CD4-positive, CD25-positive, alpha-beta regulatory T cell (primary cell): Measurements from ENCODE around the gene OVAAL. TPM values are rescaled to one million over a fixed set of nuclear protein-coding genes. Genes with fewer than 3 reads are reported as not detected.
"Not testable (repeated sequence)": the region's sequence is repeated elsewhere in the genome, so short reads cannot be mapped to it uniquely, and the experiment has no call there.

ENCODE experiments used
- ATAC-seq, 2 donors: fragments of 150-1000 bp; cut with Tn5 transposase; one replicate each; pipeline ENCODE4 v1.10.0; 2021; ENCODE audit warnings: low read depth in 2 of 2, moderate number of reproducible peaks in 2 of 2, moderate library complexity in 1 of 2
- DNase-seq, 3 donors: peaks; one replicate each; pipeline versions ENCODE4 v3.0.0 to v3.0.0-alpha.2; 2012 to 2022; ENCODE audit warnings: mixed read lengths in 1 of 3
- H3K27ac ChIP-seq: one replicate; pipeline ENCODE4 v1.7.0; 2013; ENCODE audit warnings: mild to moderate bottlenecking, low read length; ENCODE audit not compliant: insufficient read depth, poor library complexity, severe bottlenecking
- H3K27me3 ChIP-seq: one replicate; pipeline ENCODE4 v1.7.0; 2013; ENCODE audit warnings: low read length; ENCODE audit not compliant: control insufficient read depth, insufficient read depth
- H3K36me3 ChIP-seq: one replicate; pipeline ENCODE4 v1.7.0; 2013; ENCODE audit warnings: mild to moderate bottlenecking, low read length, moderate library complexity; ENCODE audit not compliant: control insufficient read depth, insufficient read depth
- H3K4me1 ChIP-seq: 2 replicates; pipeline ENCODE4 v1.7.0; 2013; ENCODE audit warnings: mild to moderate bottlenecking, low read length; ENCODE audit not compliant: insufficient read depth, control insufficient read depth, poor library complexity, severe bottlenecking
- H3K4me3 ChIP-seq: one replicate; pipeline ENCODE4 v1.7.0; 2013; ENCODE audit warnings: low read depth, mild to moderate bottlenecking, low read length, moderate library complexity
- H3K9me3 ChIP-seq, 2 experiments: 1 replicate in 1 of 2; 2 replicates in 1 of 2; pipeline ENCODE4 v1.7.0; 2013; ENCODE audit warnings: low read length in 2 of 2, mild to moderate bottlenecking in 1 of 2, moderate library complexity in 1 of 2; ENCODE audit not compliant: control insufficient read depth in 2 of 2
- H3K27ac Mint-ChIP-seq, 3 donors: one replicate each; pipeline ENCODE4 v1.8.0; 2020 to 2022; ENCODE audit warnings: mild to moderate bottlenecking in 3 of 3, mixed read lengths in 3 of 3, moderate library complexity in 2 of 3
- H3K27me3 Mint-ChIP-seq: one replicate; pipeline ENCODE4 v1.8.0; 2022; ENCODE audit warnings: mild to moderate bottlenecking, mixed read lengths
- H3K36me3 Mint-ChIP-seq: one replicate; pipeline ENCODE4 v1.8.0; 2020; ENCODE audit warnings: mixed read lengths
- H3K4me1 Mint-ChIP-seq, 4 donors: one replicate each; pipeline ENCODE4 v1.8.0; 2020 to 2022; ENCODE audit warnings: mixed read lengths in 4 of 4, mild to moderate bottlenecking in 1 of 4
- H3K4me3 Mint-ChIP-seq, 4 donors: one replicate each; pipeline ENCODE4 v1.8.0; 2020 to 2022; ENCODE audit warnings: mild to moderate bottlenecking in 4 of 4, mixed read lengths in 4 of 4, moderate library complexity in 3 of 4
- H3K9me3 Mint-ChIP-seq, 7 donors: one replicate each; pipeline ENCODE4 v1.8.0; 2020 to 2022; ENCODE audit warnings: mixed read lengths in 7 of 7, mild to moderate bottlenecking in 3 of 7, moderate library complexity in 2 of 7
- polyA plus RNA-seq, 4 donors: library from polyadenylated mRNA; unstranded; fragments of 300-500 nt; fragmentation: Illumina TruSeq; gene quantifications; one replicate each; pipeline ENCODE4 v1.2.3, GENCODE V29; 2021
- total RNA-seq: library from RNA; stranded (reverse); gene quantifications from one replicate; pipeline ENCODE4 v1.2.3, GENCODE V29; 2022

OVAAL gene
- total and polyA plus RNA-seq, 5 donors from 2014 or later: not detected

DNA sequence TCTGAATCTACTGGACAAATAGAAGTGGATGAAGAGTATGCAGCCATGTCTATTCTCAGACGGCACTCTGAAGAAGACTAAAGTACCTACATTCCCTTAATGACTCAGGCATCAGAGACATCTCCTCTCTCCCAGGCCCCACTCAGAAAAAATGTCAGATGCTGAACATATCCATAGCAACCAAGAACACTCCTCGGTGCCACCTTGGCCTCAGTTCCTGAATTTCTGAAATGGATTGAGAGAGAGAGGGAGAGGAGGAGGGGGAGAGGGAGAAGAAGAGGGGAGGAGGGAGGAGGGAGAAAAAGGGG lies 16.0 kb upstream of the OVAAL start:
- H3K9me3 ChIP-seq: no peaks in the 10 kb centered on the region
- H3K27me3 ChIP-seq: peaks cover 5% of the 10 kb centered on the region
- no peaks in the 10 kb centered on the region for H3K36me3 ChIP-seq
- Mint-ChIP-seq H3K4me1 (no peaks in the 10 kb centered on the region), H3K36me3 (no peaks in the 10 kb centered on the region), H3K27me3 (peaks cover 27% of the 10 kb centered on the region), H3K9me3 (no peaks in the 10 kb centered on the region), H3K4me3 (no peak overlapping the region), H3K27ac (no peak overlapping the region)
- DNase-seq: no peak
- H3K27ac ChIP-seq: no peak overlapping the region
- H3K4me3 ChIP-seq: no peak overlapping the region
- ATAC-seq: no peak
- H3K4me1 ChIP-seq: no peaks in the 10 kb centered on the region

DNA sequence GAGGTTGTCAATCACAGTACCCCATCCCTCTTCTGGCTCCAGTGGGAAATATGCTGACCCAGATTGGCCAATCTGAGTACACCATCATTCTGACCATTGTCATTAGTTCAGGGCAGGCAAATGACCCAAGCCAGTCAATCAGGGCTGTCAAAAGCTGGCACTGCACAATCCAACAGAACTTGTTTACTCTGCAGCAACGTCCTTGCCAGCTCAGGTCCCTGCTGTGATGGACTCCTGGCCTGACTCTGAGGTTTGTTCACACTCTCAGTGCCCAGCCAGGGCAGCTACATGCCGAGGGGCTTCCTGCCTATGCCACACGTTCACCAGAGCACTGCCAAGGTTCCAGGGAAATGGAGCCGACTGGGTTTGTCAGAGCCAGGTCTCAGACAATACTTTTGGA lies 14.7 kb upstream of the OVAAL start:
- no peak overlapping the region for H3K27ac Mint-ChIP-seq
- H3K9me3 Mint-ChIP-seq: no peaks in the 10 kb centered on the region
- H3K4me3 Mint-ChIP-seq: no peak overlapping the region
- DNase-seq (no peak), ATAC-seq (no peak)
- H3K27me3 ChIP-seq: no peaks in the 10 kb centered on the region
- no peaks in the 10 kb centered on the region for H3K4me1 ChIP-seq
- H3K9me3 ChIP-seq: no peaks in the 10 kb centered on the region
- no peak overlapping the region for H3K27ac ChIP-seq
- no peaks in the 10 kb centered on the region for H3K36me3 Mint-ChIP-seq
- peaks cover 31% of the 10 kb centered on the region for H3K27me3 Mint-ChIP-seq
- no peaks in the 10 kb centered on the region for H3K36me3 ChIP-seq
- no peaks in the 10 kb centered on the region for H3K4me1 Mint-ChIP-seq
- no peak overlapping the region for H3K4me3 ChIP-seq

DNA sequence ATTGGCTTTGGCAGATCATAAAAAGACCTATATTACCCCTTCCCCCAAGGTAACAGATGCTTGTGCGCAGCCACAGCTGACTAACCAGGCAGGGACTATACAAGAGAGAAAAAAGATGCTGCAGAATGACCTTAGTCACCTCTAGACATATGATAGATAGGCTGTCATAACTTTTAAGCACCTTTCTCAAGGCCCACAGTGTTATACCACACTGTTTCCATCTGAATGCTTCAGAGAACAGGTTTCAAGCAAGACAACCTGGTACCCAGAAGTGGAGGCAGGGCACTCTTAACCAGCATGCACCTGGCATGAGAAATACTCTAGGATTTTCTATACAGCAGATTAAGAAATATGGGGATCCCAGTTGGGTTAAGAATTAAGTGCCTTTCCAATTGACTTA lies 12.8 kb upstream of the OVAAL start:
- H3K4me3 ChIP-seq: no peak overlapping the region
- no peaks in the 10 kb centered on the region for H3K36me3 ChIP-seq
- no peak overlapping the region for H3K4me3 Mint-ChIP-seq
- H3K27ac ChIP-seq: no peak overlapping the region
- no peaks in the 10 kb centered on the region for H3K36me3 Mint-ChIP-seq
- H3K27me3 Mint-ChIP-seq: peaks cover 20% of the 10 kb centered on the region
- H3K9me3 Mint-ChIP-seq: no peaks in the 10 kb centered on the region
- no peaks in the 10 kb centered on the region for H3K9me3 ChIP-seq
- H3K4me1 ChIP-seq: no peaks in the 10 kb centered on the region
- DNase-seq (no peak), ATAC-seq (no peak)
- no peaks in the 10 kb centered on the region for H3K27me3 ChIP-seq
- no peak overlapping the region for H3K27ac Mint-ChIP-seq
- H3K4me1 Mint-ChIP-seq: no peaks in the 10 kb centered on the region

DNA sequence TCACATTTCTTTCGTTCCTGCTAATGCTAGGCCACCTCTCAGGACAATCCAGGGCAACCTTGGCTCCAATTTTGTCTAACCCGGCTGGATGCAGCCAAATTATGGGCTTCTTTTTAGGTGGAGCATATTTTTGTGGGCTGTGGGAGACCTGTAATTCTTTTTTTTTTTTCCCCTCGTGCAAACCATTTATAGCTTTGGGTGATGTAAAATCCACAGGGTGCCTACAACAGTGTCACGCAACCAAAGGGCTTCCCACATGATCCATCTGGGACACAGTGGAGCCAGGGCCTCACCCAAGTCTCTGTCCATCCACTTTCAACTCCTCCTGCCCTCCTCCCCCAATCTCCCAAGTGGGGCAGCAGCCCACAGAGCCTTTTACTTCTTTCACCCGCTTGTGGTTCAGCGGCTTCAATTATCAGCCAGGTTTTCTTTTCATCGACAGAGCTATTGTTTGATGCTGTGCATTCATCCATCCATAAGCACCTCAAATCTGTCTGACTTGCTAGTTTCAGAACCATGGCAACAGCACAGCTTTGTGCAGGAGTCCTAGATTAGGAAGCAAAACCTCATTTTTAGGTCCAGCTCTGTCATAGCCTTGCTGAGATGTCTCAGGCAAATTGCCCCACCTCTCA lies 10.0 kb upstream of the OVAAL start:
- H3K27me3 Mint-ChIP-seq: peaks cover 7% of the 10 kb centered on the region
- no peaks in the 10 kb centered on the region for H3K4me1 ChIP-seq
- H3K36me3 ChIP-seq: no peaks in the 10 kb centered on the region
- no peak overlapping the region for H3K4me3 Mint-ChIP-seq
- H3K9me3 ChIP-seq: no peaks in the 10 kb centered on the region
- H3K4me3 ChIP-seq: no peak overlapping the region
- H3K27me3 ChIP-seq: no peaks in the 10 kb centered on the region
- no peaks in the 10 kb centered on the region for H3K4me1 Mint-ChIP-seq
- no peaks in the 10 kb centered on the region for H3K9me3 Mint-ChIP-seq
- DNase-seq: no peak
- no peak for ATAC-seq
- H3K27ac Mint-ChIP-seq: no peak overlapping the region
- H3K27ac ChIP-seq: no peak overlapping the region
- no peaks in the 10 kb centered on the region for H3K36me3 Mint-ChIP-seq

DNA sequence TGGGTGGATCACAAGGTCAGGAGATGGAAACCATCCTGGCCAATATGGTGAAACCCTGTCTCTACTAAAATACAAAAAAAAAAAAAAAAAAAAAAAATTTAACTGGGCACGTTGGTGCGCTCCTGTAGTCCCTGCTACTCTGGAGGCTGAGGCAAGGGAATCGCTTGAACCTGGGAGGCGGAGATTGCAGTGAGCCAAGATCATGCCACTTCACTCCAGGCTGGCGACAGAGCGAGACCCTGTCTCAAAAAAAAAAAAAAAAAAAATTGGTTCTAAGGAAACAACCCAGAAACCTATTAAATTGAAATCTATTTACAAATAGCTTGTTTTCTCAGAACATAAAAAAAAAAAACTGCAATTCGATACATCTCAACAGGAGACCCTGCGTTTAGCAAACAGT lies 9.0 kb upstream of the OVAAL start:
- H3K4me1 Mint-ChIP-seq, H3K27ac Mint-ChIP-seq, H3K27ac ChIP-seq, H3K36me3 Mint-ChIP-seq, H3K36me3 ChIP-seq, H3K4me1 ChIP-seq, H3K27me3 ChIP-seq, H3K4me3 ChIP-seq, H3K9me3 Mint-ChIP-seq, DNase-seq, ATAC-seq, H3K9me3 ChIP-seq, H3K4me3 Mint-ChIP-seq: not testable (repeated sequence)
- peaks cover 12% of the 10 kb centered on the region for H3K27me3 Mint-ChIP-seq

DNA sequence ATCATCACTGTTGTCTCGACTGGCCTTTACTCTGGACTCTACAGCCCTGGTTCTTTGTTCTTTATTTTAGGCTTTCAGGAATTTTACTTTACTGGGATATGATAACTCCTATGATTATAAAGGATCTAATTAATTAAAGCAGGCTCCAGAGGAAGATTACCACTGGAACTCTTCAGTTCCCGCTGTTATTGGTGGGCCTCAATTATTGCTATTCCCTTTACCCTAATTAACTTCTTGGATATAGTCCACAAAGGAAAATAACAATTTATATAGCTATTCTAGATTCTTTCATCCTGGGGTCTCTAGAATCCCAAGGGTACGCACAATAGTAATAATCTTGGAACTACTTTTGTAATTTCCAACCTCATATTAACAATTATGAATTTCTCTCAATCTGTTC lies 8.5 kb upstream of the OVAAL start:
- Mint-ChIP-seq H3K36me3 (no peaks in the 10 kb centered on the region), H3K4me3 (no peak overlapping the region), H3K4me1 (no peaks in the 10 kb centered on the region), H3K9me3 (no peaks in the 10 kb centered on the region), H3K27ac (no peak overlapping the region), H3K27me3 (peaks cover 15% of the 10 kb centered on the region)
- ATAC-seq (no peak), DNase-seq (no peak)
- Histone ChIP-seq H3K27ac (no peak overlapping the region), H3K36me3 (no peaks in the 10 kb centered on the region), H3K4me1 (no peaks in the 10 kb centered on the region), H3K9me3 (no peaks in the 10 kb centered on the region), H3K27me3 (no peaks in the 10 kb centered on the region), H3K4me3 (no peak overlapping the region)

DNA sequence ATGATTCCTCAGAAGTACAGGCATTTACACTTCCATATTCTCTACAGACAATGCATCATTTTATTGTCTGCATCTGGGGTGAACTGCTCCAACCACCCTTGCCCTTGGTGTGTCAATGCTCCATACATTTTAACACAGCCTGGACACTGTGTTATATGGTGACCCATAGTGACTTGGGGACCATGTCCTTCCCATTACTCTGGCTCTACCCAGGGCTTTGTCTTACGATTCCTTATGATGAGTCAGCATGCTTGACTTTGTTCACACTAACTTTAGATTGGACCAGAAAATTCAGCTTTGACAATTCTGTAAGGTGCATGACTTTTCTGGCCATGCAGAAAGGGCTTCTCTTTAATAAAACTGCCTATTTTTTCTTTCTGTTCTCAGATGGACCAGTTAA lies 6.8 kb upstream of the OVAAL start:
- no peaks in the 10 kb centered on the region for H3K4me1 ChIP-seq
- no peak for DNase-seq

DNA sequence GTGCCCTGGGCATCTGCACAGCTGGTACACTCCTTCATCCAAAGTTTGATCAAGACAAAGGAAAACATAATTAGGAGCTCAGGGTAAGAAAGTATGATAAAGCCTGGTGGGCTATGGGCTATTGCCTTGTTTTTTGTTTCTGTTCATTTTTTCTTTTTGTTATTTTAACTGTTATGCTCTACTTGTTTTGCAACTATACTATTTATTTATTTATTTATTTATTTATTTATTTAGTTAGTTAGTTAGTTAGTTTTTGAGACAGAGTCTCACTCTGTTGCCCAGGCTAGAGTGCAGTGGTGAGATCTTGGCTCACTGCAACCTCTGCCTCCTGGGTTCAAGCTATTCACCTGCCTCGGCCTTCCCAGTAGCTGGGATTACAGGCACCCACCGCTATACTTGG lies 5.7 kb upstream of the OVAAL start:
- H3K4me1 ChIP-seq, H3K36me3 Mint-ChIP-seq, H3K27ac ChIP-seq, ATAC-seq, H3K4me3 ChIP-seq, H3K4me3 Mint-ChIP-seq, H3K36me3 ChIP-seq, H3K4me1 Mint-ChIP-seq, H3K9me3 ChIP-seq, H3K27ac Mint-ChIP-seq, H3K27me3 ChIP-seq, DNase-seq, H3K9me3 Mint-ChIP-seq: not testable (repeated sequence)
- peaks cover 15% of the 10 kb centered on the region for H3K27me3 Mint-ChIP-seq

More for the DNA sequence above, 6.8 kb upstream of the OVAAL start:
- H3K9me3 ChIP-seq: no peaks in the 10 kb centered on the region
- H3K27ac ChIP-seq: no peak overlapping the region
- H3K9me3 Mint-ChIP-seq: no peaks in the 10 kb centered on the region
- no peaks in the 10 kb centered on the region for H3K36me3 ChIP-seq
- H3K27me3 ChIP-seq: no peaks in the 10 kb centered on the region
- no peak for ATAC-seq
- no peak overlapping the region for H3K4me3 ChIP-seq
- no peaks in the 10 kb centered on the region for H3K36me3 Mint-ChIP-seq
- no peak overlapping the region for H3K27ac Mint-ChIP-seq
- no peaks in the 10 kb centered on the region for H3K4me1 Mint-ChIP-seq
- H3K27me3 Mint-ChIP-seq: peaks cover 15% of the 10 kb centered on the region
- no peak overlapping the region for H3K4me3 Mint-ChIP-seq
